Endothelial cell of umbilical vein (primary cell): Measurements from ENCODE around the gene PCNA.

ENCODE experiments used
- CTCF ChIP-seq, 2 donors: IDR thresholded peaks; 1 replicate in 1 of 2; 2 replicates in 1 of 2; pipeline ENCODE4 v1.5.1; 2011; ENCODE audit warnings: low read length in 2 of 2, mild to moderate bottlenecking in 2 of 2, moderate library complexity in 2 of 2, control low read depth in 1 of 2, inconsistent platforms in 1 of 2, low read depth in 1 of 2; ENCODE audit not compliant: insufficient read depth in 1 of 2; ENCODE audit errors: extremely low read depth in 1 of 2
- EZH2 ChIP-seq: IDR thresholded peaks from 2 replicates; pipeline ENCODE4 v1.6.1; 2012; ENCODE audit warnings: borderline replicate concordance, low read depth, mild to moderate bottlenecking, moderate library complexity, low read length, inconsistent platforms; ENCODE audit not compliant: severe bottlenecking
- GATA2 ChIP-seq: IDR thresholded peaks from 2 replicates; pipeline ENCODE4 v1.7.0; 2011; ENCODE audit warnings: low read depth, mild to moderate bottlenecking, moderate library complexity, mixed read lengths, low read length; ENCODE audit not compliant: insufficient read length, insufficient read depth
- POLR2A ChIP-seq: IDR thresholded peaks from 2 replicates; pipeline ENCODE4 v1.6.1; 2012; ENCODE audit warnings: low read depth, mild to moderate bottlenecking, control low read depth, low read length
- TF ChIP-seq, protein P1 (sequence below): IDR thresholded peaks from 2 replicates; pipeline ENCODE4 v1.6.1; 2011; ENCODE audit not compliant: insufficient read depth, insufficient read length

GRCh38 chr20:5133998-5134397, 14.2 kb upstream of the PCNA start:
- TF ChIP-seq EZH2: no peak
- no peak for TF ChIP-seq GATA2
- TF ChIP-seq POLR2A: no peak
- no peak for TF ChIP-seq CTCF (IDR thresholded peaks at IDR 0.05; ENCODE audit: extremely low read depth in 1 of 2, insufficient read depth in 1 of 2, low read depth in 1 of 2, low read length in 2 of 2)
- TF ChIP-seq, protein P1, sequence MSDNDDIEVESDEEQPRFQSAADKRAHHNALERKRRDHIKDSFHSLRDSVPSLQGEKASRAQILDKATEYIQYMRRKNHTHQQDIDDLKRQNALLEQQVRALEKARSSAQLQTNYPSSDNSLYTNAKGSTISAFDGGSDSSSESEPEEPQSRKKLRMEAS: no peak
